ENCODE results near the gene TMC3.

DNA sequence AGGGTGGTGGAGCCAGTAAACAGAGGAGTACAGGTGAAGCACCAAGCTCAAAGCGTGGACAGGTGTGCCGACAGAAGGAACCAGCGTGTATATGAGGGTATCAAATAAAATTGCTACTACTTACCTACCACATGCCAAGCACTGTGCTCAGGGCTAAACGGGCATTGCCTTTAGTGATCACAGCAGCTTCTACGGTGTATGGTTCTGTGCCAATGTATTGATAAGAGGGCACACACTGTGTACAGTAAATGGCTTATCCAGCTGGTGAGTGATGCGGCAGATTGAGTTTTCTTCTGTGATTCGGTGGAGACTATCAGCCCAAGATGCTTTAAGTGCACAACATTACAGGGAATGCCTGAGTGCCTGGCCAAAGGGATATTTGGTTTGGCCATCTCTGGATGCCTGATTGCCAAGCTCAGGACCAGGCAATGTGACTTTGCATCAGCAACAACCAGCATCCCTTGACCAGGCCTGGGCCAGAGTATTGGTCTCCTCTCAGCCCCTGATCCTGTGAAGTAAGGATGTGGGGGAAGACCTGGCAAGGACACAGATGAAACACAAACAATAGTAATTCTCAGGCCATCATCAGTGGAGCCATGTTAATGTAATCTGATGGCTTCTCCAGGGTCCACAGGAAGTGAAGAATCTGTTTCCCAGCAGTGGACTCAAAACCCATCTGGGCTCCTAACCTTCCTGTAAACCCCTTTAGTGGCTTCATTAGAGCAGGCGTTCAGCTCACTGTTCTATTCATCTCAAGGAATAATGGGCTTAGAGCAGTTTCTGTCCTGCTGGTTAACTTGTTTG is 64.2 kb downstream of the TMC3 start:
- TF ChIP-seq, protein P1, sequence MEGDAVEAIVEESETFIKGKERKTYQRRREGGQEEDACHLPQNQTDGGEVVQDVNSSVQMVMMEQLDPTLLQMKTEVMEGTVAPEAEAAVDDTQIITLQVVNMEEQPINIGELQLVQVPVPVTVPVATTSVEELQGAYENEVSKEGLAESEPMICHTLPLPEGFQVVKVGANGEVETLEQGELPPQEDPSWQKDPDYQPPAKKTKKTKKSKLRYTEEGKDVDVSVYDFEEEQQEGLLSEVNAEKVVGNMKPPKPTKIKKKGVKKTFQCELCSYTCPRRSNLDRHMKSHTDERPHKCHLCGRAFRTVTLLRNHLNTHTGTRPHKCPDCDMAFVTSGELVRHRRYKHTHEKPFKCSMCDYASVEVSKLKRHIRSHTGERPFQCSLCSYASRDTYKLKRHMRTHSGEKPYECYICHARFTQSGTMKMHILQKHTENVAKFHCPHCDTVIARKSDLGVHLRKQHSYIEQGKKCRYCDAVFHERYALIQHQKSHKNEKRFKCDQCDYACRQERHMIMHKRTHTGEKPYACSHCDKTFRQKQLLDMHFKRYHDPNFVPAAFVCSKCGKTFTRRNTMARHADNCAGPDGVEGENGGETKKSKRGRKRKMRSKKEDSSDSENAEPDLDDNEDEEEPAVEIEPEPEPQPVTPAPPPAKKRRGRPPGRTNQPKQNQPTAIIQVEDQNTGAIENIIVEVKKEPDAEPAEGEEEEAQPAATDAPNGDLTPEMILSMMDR (IDR thresholded peaks at IDR 0.05 in 8 of 11, conservative IDR thresholded peaks at IDR 0.05 in 3 of 11): no peak
- TF ChIP-seq POLR2A (IDR thresholded peaks at IDR 0.05): no peak

Measured in spleen (tissue), 7 donors.